Liver (tissue), 9 donors: ENCODE measurements around the gene SYT8. TPM values are rescaled to one million over a fixed set of nuclear protein-coding genes. Genes with fewer than 3 reads are reported as not detected.

Experiments used
- DNase-seq: peaks from one replicate; pipeline ENCODE4 v3.0.0-alpha.2; 2017; ENCODE audit warnings: low spot score
- H3K27ac ChIP-seq, 2 donors: one replicate each; pipeline ENCODE4 v1.7.0; 2013; ENCODE audit warnings: inconsistent platforms in 2 of 2, low read length in 2 of 2, control low read depth in 1 of 2, low read depth in 1 of 2, mild to moderate bottlenecking in 1 of 2
- H3K27me3 ChIP-seq, 4 donors: one replicate each; pipeline versions ENCODE4 v1.6.1 to v1.7.0; 2013; ENCODE audit warnings: low read length in 3 of 4, inconsistent platforms in 1 of 4, mild to moderate bottlenecking in 1 of 4, moderate library complexity in 1 of 4; ENCODE audit not compliant: control insufficient read depth in 4 of 4, insufficient read depth in 4 of 4
- H3K36me3 ChIP-seq, 4 donors: one replicate each; pipeline versions ENCODE4 v1.6.1 to v1.7.0; 2013; ENCODE audit warnings: low read length in 3 of 4, mild to moderate bottlenecking in 3 of 4, low read depth in 1 of 4, moderate library complexity in 1 of 4; ENCODE audit not compliant: control insufficient read depth in 4 of 4, insufficient read depth in 3 of 4
- H3K4me1 ChIP-seq, 4 donors: one replicate each; pipeline versions ENCODE4 v1.6.1 to v1.7.0; 2013; ENCODE audit warnings: low read length in 3 of 4, mild to moderate bottlenecking in 3 of 4, moderate library complexity in 1 of 4; ENCODE audit not compliant: control insufficient read depth in 4 of 4, insufficient read depth in 4 of 4
- H3K4me3 ChIP-seq, 3 donors: one replicate each; pipeline versions ENCODE4 v1.6.1 to v1.7.0; 2013; ENCODE audit warnings: low read length in 3 of 3, control low read depth in 1 of 3, low read depth in 1 of 3, mild to moderate bottlenecking in 1 of 3
- H3K9ac ChIP-seq, 2 donors: one replicate each; pipeline ENCODE4 v1.7.0; 2013; ENCODE audit warnings: low read length in 2 of 2, mild to moderate bottlenecking in 2 of 2, moderate library complexity in 2 of 2, control low read depth in 1 of 2, low read depth in 1 of 2
- H3K9me3 ChIP-seq, 4 donors: one replicate each; pipeline versions ENCODE4 v1.6.1 to v1.7.0; 2013; ENCODE audit warnings: low read length in 3 of 4; ENCODE audit not compliant: control insufficient read depth in 4 of 4
- EGR1 ChIP-seq, 2 donors: IDR thresholded peaks; 2 replicates each; pipeline ENCODE4 v1.6.1; 2016 to 2018; ENCODE audit warnings: antibody characterized with exemption in 2 of 2, low read depth in 2 of 2
- FOXA2 ChIP-seq: IDR thresholded peaks from 2 replicates; pipeline ENCODE4 v1.6.1; 2016; ENCODE audit warnings: antibody characterized with exemption
- GABPA ChIP-seq, 2 donors: IDR thresholded peaks in 1 of 2; conservative IDR thresholded peaks in 1 of 2; 2 replicates each; pipeline ENCODE4 v1.6.1; 2016; ENCODE audit warnings: antibody characterized with exemption in 2 of 2, mild to moderate bottlenecking in 1 of 2, moderate library complexity in 1 of 2
- HNF4G ChIP-seq: IDR thresholded peaks from 2 replicates; pipeline ENCODE4 v1.6.1; 2016; ENCODE audit warnings: antibody characterized with exemption
- JUND ChIP-seq, 2 donors: IDR thresholded peaks; 2 replicates each; pipeline ENCODE4 v1.6.1; 2016; ENCODE audit warnings: antibody characterized with exemption in 2 of 2
- NR2F2 ChIP-seq: IDR thresholded peaks from 2 replicates; pipeline ENCODE4 v1.6.1; 2016; ENCODE audit warnings: antibody characterized with exemption
- RAD21 ChIP-seq, 2 donors: IDR thresholded peaks; 2 replicates each; pipeline ENCODE4 v1.6.1; 2016; ENCODE audit warnings: antibody characterized with exemption in 2 of 2, mild to moderate bottlenecking in 2 of 2
- RXRA ChIP-seq, 2 donors: IDR thresholded peaks; 2 replicates each; pipeline ENCODE4 v1.6.1; 2017 to 2018; ENCODE audit warnings: antibody characterized with exemption in 2 of 2, mild to moderate bottlenecking in 1 of 2
- SP1 ChIP-seq: IDR thresholded peaks from 2 replicates; pipeline ENCODE4 v1.6.1; 2018; ENCODE audit warnings: antibody characterized with exemption, mild to moderate bottlenecking
- TAF1 ChIP-seq: conservative IDR thresholded peaks from 2 replicates; pipeline ENCODE4 v1.6.1; 2016; ENCODE audit warnings: antibody characterized with exemption, mild to moderate bottlenecking
- WGBS: extraction: QIAGEN DNeasy Blood & Tissue Kit; methylation state at CpG from one replicate; pipeline ENCODE4 v1.1.7; 2013; 5-methylcytosine and 5-hydroxymethylcytosine counted together
- polyA plus RNA-seq, 2 donors: library from polyadenylated mRNA; stranded (reverse) in 1 of 2; unstranded in 1 of 2; fragments of 200-250 nt in 1 of 2; fragments of >200 nt in 1 of 2; fragmentation: Nextera tagmentation in 1 of 2; extraction: Ambion mirVana in 1 of 2; gene quantifications; one replicate each; pipeline versions ENCODE4 v1.2.1 to v1.2.3, GENCODE V29; 2013 to 2015
- total RNA-seq, 2 donors: library from RNA; depleted of rRNA; stranded (reverse); fragments of >200 nt; gene quantifications; one replicate each; pipeline ENCODE4 v1.2.3, GENCODE V29; 2014
- TF ChIP-seq, protein P1 (sequence below): IDR thresholded peaks from 2 replicates; pipeline ENCODE4 v1.6.1; 2016; ENCODE audit warnings: antibody characterized with exemption
- TF ChIP-seq, protein P2 (sequence below): IDR thresholded peaks from 2 replicates; pipeline ENCODE4 v1.6.1; 2016; ENCODE audit warnings: antibody characterized with exemption
- TF ChIP-seq, protein P3 (sequence below): IDR thresholded peaks from 2 replicates; pipeline ENCODE4 v1.6.1; 2016; ENCODE audit warnings: antibody characterized with exemption
- donor health status: healthy.
- donor health status: healthy.
- donor health status: healthy.
- donor health status: healthy.
- donor health status: healthy.

The SYT8 gene
- total and polyA plus RNA-seq, 4 donors: 0.17 to 0.99 (median 0.35) TPM

DNA sequence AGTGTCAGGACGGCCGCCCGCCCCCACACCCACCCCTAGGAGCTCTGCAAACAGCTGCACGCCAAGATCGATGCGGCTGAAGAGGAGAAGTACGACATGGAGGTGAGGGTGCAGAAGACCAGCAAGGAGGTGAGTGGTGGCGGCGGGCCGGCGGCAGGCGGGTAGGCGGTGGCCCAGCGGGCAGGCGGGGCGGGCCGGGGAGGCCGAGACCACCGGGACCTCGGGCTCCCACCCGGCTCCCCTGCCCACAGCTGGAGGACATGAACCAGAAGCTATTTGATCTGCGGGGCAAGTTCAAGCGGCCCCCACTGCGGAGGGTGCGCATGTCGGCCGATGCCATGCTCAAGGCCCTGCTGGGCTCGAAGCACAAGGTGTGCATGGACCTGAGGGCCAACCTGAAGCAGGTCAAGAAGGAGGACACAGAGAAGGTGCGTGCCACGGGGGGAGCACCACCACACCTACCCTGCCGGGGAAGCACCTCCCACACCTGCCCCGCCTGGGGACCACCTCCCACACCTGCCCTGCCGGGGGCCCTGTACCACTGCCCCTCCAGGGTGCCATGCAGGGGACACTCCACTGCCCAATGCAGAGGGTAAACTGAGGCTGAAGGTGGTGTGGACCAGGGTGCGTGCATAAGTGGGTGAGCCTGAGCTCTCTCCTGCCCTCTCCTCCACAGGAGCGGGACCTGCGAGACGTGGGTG, 6.1 kb downstream of the SYT8 start (continued):
- TF ChIP-seq, protein P1, sequence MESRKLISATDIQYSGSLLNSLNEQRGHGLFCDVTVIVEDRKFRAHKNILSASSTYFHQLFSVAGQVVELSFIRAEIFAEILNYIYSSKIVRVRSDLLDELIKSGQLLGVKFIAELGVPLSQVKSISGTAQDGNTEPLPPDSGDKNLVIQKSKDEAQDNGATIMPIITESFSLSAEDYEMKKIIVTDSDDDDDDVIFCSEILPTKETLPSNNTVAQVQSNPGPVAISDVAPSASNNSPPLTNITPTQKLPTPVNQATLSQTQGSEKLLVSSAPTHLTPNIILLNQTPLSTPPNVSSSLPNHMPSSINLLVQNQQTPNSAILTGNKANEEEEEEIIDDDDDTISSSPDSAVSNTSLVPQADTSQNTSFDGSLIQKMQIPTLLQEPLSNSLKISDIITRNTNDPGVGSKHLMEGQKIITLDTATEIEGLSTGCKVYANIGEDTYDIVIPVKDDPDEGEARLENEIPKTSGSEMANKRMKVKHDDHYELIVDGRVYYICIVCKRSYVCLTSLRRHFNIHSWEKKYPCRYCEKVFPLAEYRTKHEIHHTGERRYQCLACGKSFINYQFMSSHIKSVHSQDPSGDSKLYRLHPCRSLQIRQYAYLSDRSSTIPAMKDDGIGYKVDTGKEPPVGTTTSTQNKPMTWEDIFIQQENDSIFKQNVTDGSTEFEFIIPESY: no peak
- no peak for TF ChIP-seq RXRA (IDR thresholded peaks at IDR 0.05)
- TF ChIP-seq, protein P2, sequence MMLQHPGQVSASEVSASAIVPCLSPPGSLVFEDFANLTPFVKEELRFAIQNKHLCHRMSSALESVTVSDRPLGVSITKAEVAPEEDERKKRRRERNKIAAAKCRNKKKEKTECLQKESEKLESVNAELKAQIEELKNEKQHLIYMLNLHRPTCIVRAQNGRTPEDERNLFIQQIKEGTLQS: no peak

DNA sequence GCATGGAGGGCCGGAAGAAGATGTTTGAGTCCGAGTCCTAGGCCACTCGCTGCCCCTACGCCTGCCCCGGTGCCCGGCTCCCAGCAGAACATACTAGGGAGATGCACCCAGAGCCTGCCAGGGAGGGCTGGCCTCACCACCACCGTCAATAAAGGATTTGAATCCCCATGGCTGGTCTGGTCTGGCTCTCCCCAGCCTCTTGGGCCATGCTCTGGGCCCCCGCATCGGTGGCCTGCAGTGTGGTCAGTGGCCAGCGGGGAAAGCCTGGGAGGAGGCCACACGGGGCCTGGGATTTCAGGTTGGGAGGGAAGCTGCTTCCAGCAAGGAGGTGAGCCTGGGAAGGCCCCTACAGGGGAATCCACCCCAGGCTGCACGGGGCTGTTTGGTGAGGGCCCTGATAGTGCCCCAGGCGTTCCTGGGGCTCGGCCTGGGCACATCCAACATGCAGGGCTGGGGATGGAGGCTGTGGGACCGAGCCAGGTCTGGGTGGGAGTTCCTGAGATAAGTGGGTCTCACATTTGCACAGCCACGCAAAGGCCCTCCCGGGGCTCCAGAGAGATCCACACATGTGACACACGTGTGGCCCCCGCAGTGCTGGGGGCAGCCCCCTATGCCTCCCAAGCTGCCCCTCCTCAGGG, 6.8 kb downstream of the SYT8 start:
- H3K4me3 ChIP-seq: no peak overlapping the region
- H3K27ac ChIP-seq: no peak overlapping the region
- no peaks in the 10 kb centered on the region for H3K27me3 ChIP-seq
- 95% methylated on average over 19 of the region's 19 CpGs for WGBS
- no peak for DNase-seq
- H3K9me3 ChIP-seq: no peaks in the 10 kb centered on the region
- TF ChIP-seq HNF4G: no peak
- no peak for TF ChIP-seq NR2F2
- no peak for TF ChIP-seq JUND (IDR thresholded peaks at IDR 0.05)
- no peak for TF ChIP-seq TAF1
- no peak for TF ChIP-seq RAD21 (IDR thresholded peaks at IDR 0.05)
- TF ChIP-seq EGR1 (IDR thresholded peaks at IDR 0.05; ENCODE audit: low read depth in 2 of 2): no peak
- no peak for TF ChIP-seq SP1
- no peak for TF ChIP-seq GABPA (IDR thresholded peaks at IDR 0.05 in 1 of 2, conservative IDR thresholded peaks at IDR 0.05 in 1 of 2)
- no peak for TF ChIP-seq RXRA (IDR thresholded peaks at IDR 0.05)
- no peak for TF ChIP-seq FOXA2
- TF ChIP-seq, protein P2: no peak
- TF ChIP-seq, protein P3, sequence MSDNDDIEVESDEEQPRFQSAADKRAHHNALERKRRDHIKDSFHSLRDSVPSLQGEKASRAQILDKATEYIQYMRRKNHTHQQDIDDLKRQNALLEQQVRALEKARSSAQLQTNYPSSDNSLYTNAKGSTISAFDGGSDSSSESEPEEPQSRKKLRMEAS: no peak
- TF ChIP-seq, protein P1: no peak
- H3K9ac ChIP-seq: no peak overlapping the region
- H3K4me1 ChIP-seq: peaks cover 0 to 6% (median 3%) of the 10 kb centered on the region in 4 donors
- H3K36me3 ChIP-seq: no peaks in the 10 kb centered on the region
